CD4-positive, alpha-beta T cell treated with Interleukin-2 at 100 ng/mL for 4 hours (primary cell): ENCODE data around the gene ACD.

Source experiments
- DNase-seq: peaks from one replicate; pipeline ENCODE4 v3.0.0-alpha.2; 2020; ENCODE audit warnings: low spot score

Gene ACD

DNA sequence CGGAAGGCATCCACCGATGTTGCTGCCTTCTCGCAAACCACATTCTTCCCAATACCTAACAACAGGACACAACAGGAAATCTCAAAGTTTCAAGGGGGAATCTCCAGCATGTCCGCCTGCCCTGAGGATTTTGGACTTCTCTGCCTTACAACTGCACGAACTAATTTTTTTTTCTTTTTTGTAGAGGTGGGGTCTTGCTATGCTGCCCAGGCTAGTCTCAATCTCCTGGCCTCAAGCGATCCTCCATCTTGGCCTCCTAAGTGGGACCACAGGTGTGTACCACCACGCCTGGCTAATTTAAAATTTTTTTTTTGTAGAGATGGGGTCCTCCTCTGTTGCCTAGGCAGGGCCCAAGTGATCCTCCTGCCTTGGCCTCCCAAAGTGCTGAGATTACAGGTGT is 15.9 kb upstream of the ACD start:
- no peak for DNase-seq

DNA sequence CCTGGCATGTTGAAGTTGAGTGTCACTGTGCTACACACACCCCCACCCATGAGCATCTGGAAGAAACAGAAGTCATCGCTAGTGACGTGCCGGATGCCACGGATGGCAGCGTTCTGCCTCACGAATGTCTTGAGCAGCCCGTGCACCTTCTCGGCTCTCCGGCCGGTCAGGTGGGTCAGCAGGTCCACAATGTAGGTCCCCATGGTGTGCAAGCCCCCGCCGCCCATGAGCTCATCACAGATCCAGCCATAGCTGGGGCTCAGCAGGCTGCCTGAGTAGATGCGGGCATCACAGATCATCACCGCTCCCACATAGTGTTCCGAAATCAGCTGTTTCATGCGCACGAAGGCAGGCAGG is 15.5 kb upstream of the ACD start:
- DNase-seq, result no peak

DNA sequence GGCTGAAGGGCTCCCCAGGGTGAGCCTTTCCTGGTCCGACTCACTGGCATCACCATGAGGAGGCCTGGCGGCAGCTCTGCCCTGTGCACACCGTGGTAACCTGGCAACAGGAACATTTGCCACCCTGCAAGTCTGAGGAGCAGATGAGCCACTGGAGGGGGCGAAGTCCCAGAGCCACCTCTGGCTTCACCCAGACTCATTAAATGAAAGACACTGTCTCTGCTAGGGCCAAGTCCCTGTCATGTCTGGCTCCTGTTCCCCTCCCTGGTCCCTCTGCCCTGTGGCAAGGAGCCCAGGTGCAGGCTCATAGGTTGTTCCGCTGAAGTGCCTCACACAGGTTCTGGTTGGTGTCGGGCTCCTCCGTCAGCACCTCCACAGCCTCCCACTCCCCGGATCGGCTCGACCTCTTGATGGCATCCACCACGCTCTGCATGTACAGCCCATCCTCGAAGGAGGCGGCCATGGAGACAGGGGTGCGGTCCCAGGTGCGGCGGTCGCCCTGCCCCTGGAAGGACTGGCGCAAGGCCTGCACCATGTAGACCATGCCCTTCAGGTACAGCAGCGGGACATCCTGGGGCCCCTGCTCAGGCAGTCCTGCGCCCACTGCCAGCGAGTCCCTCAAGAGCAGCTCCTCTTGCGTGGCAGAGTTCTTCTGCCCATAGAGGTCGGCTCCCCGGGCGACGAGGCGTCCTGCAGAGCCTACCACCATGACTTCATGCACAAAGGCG is 15.0 kb upstream of the ACD start:
- DNase-seq, result no peak

DNA sequence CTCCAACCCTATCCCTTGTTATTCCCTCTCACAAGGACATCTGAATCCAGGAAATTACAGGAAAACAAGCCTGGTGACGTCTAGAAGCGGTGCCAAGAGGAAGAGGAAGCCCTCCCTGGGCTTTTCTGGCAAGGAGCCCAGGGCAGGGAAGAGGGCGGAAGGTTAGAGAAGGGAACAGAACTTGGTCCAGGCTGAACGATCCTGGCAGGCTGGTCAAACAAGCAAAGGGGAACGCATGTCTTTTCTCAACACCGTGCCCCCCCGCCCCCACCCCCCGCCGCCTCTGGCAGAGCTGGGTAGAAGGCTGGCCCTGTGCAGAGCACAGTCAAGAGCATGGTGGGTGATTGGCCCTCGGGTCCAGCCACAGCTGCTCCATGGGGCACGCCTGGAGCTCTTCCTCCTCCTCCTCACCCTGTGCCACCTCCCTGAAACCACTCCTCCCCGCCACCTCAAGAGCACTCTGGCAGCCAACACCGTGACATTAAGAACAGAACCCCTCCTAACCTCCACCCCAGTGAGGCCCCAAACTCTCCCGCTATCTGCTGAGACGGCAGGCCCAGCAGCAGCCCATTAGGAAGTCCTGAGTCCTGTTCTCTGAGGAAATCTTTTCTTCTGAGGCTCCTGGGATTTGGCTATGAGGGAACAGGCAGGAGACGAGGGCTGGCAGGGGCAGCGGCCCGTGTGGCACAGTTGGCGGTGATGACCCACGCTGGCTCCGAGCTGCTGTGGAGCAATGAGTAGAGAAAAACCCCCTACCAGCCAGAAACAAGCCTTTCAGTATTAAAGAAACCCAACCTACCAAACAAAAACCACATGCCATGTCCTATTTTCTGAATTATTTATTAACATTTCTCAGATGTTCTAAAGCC is 13.9 kb upstream of the ACD start:
- no peak for DNase-seq

DNA sequence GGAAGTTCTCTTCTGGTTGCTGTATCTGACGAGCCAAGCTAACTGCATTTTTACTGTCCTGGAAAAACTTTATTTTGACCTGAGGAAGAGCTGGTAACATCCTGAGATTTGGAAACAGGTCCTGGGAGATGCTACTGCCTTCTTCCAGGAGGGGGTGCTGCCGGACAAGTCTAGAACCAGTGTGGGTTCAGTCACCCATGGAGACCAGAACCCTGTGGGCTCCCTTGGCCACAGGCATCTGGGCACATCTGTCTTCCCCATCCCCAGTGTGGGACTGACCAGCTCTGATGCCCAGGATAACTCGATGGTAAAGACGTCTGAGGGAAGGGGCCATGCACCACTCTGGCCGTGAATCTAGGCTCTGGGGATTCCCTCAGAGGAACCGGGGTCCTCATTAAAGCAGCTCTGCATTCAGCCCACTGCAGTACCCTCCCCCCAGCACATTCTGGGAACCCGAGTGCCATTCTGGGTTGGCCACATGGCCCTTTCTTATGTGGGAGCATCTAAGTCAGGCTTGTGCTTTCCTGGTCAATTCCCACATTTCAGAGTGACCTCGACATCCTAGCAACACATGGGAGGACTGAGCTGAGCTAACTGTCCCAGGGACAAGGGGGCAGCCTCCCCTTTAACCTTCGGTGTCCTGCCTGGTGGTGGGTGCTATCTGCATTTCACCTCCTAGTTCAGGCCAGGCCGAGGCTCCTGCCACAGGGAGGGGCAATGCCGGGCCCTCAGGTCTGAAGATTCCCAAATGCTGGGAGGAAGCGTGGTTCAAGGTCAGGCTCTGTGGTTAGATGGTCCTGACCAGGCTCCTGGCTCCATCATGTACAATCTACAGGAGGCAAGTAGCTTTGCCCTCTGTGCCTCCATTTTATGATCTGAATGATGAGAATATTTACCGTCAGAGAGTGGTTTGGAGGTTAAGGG is 12.9 kb upstream of the ACD start:
- DNase-seq, result peak; percentile 52

DNA sequence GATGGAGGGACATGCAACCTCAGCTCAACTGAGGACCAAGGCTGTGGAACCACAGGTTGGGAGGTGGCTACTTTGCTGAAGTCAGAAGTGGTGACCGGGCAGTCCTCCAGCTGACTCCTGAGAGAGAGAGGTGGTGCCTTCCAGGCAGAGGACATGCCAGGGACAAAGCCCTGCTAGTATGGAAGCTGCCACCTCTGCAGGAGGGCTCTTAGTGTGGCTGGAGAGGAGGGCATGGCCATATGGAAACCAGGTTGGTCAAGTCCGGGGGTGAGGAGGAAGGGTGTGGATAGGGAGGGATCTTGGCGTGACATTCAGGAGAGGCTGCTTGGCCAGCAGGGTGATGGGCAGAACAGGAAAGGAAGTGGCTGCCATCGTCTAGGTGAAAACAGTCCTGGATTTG is 12.2 kb upstream of the ACD start:
- no peak for DNase-seq

DNA sequence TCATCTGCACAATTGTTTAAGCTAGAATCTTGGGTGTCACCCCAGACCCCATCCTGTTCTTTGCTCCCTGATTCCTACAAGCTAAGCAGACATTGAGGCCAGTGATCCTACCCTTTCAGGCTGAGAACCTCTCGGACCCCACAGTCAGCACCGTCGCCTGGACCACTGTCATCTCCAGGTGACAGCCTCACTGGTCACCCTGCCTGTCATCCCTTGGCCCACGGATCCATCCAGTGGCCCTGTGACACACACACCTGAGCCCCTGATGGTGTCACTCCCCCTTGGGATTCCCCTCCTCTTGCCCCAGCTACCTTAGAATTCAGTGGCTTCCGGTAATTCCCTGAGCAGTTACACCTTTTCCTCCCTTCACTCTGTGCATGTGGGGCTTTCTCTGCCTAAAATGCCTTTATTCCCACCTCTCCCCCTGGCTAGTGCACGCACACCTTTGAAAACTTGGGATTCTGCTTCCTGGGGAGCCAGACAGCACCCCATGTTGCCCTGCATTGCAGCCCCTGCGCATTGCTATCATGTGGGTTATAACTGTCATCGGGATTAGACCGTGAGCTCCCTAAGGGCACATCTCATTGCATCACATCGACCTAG is 9.5 kb upstream of the ACD start:
- DNase-seq, result no peak

DNA sequence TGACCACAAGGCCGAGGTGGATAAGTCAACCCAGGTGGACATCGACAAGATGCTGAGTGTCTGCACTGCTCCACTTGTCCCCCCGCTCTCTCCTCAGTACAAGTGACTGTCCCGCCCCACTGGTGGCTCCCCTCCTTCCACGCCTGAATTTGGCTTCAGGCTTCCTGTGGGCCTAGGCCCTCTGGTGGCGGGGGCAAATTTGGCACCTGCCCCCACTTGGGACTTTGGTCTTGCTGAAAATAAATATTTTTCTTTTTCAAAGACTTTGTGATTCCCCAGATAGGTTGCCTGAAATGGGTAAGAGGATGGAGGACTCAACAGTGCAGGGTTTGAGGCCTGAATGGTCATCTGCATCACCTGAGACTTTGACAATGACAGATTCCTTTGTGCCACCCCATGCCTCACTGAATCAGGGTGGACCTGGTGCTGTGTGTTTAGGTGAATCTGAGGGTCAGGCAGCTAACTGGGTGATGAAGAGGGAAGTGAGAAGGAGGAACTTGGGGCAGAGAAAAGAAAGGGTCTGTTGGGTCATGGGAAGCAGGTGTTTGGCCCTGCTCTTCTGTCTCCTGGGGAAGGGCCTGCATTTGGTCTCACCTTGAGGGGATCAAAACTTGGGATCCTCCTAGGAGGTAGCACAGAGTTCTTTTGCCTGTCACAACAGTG is 8.6 kb upstream of the ACD start:
- DNase-seq, result peak; percentile 12

DNA sequence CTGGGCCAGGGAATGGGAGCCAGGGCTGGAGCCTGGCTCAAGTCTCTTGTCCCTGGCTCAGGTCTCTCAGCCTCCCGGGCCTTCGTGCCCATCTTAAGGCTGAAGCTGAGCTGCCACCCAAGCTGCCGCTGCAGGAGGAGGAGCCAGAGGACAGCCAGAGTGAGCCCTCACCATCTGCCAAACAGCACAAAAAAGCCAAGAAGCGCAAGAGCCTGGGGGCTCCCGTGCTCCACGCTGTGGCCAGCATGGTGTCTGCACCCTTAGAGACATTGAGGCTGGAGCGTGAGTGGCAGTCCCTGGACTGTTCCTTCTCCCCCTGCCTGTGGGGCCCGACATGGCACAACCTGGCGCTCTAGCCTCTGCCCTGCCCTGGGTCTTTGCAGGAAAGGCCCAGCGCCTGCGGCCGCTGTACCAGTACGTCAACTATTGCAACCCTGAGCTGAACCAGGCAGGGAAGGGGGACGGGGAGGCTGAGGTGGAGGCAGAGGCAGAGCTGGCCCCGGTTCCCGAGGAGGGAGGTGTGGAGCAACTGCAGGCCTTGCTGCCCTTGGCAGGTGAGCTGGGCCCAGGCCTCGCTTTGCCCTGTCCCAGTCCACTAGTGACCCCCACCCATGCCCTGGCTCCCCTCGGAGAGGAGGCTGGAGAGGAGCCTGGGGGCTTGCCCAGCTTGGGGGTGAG is 7.9 kb upstream of the ACD start:
- peak; percentile 83 for DNase-seq

DNA sequence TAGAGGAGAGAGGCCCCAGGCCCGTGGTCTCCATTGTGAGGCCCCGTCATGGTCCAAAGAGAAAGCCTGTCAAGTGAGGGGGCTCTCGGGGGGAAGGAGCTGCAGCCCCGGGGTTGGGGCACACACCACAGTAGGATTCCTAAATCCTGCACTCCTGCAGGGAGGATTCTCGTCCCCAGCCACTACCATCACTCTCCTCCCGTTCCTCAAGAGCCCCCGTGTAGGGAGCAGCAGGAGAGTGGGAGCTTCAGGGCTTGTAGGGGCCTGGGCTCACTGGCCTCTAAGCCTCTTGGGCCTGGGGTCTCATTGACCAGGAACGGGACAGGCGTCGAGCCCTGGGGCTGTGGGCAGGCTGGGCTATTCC is 7.4 kb upstream of the ACD start:
- no peak for DNase-seq

DNA sequence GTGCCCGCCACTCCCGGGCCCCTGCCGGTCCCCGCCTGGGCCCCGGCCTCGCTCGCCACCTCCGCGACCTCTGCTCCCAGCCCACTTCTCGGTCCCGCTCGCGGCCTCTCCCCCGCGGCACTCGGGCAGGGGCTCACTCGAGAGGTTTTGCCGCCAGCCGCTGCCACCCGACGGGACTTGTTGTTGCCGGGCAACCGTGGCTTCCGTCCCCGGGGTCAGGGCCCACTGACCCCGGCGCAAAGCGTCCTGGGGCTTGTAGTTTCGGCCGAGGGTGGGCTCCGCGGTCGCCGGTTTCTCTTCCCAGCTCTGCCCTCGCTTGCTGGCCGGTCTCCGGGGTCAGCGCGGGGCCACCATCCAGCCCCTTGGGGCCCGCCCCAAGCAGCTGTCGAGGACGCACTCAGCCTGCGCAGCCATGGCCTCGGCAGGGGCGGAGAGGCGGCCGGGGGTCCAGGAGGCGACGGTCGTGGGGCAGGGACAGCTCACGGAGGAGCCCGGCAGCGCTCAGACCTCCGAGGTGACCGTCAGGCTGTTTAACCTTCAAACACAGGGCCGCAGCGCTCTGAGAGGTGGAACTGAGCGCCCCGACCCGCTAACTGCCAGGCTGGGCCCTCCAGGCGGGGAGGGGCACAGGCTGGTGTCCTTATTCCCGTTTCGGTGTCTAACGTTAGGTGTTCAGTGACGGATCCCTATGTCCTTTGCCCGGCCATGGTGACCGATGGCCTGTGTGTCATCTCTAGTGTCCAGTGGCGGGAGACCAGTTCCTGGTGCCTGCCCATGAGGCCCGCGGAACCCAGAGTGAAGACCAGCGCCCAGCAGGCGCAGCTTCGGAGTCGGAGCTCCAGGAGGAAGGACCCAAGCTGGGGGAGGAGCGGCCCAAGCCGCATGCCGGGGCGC is 6.7 kb upstream of the ACD start, which contains the start of the genes C16orf86 and ENKD1:
Gene C16orf86, plus strand, starts transcription at position 256 of the 894 bp plus-strand sequence. Its CDS starts 157 bp downstream, at position 413.
Gene ENKD1, minus strand, starts transcription at position 192 of the 894 bp plus-strand sequence. CDS start 308 bp downstream, outside the sequence.
- DNase-seq, result peak; percentile 82

DNA sequence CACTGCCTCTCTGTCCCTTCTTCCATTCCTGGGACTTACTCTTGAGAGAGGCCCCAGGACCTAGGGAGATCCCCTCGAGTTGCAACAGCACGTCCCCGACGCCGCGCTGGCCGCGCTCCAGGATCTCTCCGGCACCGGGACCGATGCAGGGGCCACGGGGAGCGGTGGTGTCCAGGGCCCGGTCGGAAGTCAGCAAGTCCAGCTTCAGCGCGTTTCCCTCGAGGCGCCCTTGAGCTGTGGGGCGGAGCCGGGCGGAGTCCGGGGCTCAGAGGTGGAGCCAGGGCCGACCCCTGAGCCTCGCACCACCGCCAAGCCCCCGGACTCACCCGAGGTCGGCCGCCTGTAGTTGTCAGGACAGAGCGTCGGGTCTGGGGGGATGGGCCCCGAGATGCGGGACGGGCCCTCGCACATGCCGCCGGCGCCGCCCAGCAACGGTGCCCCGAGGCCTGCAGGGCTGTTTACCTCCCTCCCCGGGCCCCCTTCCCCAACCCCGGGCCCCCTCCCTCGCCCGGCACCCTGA is 6.0 kb upstream of the ACD start:
- no peak for DNase-seq

DNA sequence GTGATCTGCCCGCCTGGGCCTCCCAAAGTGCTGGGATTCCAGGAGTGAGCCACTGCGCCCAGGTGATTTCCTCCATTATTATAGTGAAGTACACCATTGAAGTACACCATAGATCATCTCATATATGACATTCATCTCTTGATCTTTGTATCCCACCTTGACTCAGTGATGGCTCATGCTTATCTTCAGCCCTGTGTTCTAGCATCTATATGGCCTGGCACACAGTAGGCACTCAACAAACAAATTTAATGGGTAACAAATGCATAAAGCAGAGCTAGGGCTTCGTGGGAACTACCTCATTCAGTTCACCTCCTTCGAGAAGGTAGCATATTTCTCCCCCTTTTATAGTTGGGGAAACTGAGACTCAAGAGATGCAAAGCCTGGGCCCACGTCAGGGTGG is 5.5 kb upstream of the ACD start:
- no peak for DNase-seq

DNA sequence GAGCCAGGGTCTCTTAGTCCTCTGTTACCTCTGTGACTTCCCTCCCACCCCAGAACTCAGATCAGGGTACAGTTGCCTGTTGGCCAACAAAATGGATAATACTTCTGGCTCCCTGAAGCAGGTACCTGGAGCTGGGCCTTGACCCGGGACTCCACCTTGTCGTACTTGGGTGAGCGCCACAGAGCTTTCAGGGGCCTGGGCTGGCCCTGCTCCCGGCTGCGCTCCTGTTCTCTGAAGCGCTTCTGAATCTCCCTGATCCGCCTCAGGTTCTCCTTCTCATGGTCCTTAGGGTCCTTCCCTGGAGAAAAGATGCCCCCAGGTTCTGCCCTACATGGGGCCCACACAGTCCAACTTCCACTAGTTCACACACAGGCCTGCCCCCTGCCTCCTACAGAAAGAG is 4.8 kb upstream of the ACD start:
- no peak for DNase-seq

DNA sequence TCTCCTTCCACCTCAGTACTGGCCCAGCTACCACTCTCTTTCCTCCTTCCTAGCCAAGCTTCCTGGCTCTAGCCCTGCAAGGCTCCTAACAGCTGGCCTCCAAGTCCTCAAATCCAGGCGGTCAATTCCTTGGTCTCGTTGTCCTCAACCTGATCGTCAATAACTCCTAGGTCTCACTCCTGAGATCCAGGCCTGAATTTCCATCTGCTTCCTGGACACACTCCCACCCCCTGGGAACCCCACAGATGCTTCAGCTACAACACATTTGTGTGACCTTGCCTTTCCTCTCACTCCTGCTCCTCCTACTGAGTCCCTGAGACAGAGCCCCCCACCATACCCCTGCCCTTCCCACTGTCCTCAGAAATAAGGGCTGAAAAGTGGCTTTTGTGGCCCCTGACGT is 4.2 kb upstream of the ACD start:
- no peak for DNase-seq

DNA sequence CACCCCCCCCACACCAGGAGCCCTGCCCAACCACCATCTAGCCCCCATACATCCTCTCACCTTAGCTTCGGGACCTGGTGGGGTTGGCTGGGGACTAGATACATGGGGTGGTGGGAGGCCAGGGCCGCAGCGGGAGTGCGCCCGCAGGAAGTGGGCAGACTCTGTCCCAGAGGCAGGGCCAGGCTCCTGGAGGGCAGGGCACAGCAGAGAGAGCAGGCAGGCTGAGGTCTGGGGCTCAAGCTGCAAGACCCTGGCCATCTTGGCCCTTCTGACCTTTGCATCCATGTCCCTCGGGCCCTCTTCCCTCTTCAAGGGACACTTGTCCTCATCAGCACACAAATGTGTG is 3.8 kb upstream of the ACD start:
- no peak for DNase-seq

DNA sequence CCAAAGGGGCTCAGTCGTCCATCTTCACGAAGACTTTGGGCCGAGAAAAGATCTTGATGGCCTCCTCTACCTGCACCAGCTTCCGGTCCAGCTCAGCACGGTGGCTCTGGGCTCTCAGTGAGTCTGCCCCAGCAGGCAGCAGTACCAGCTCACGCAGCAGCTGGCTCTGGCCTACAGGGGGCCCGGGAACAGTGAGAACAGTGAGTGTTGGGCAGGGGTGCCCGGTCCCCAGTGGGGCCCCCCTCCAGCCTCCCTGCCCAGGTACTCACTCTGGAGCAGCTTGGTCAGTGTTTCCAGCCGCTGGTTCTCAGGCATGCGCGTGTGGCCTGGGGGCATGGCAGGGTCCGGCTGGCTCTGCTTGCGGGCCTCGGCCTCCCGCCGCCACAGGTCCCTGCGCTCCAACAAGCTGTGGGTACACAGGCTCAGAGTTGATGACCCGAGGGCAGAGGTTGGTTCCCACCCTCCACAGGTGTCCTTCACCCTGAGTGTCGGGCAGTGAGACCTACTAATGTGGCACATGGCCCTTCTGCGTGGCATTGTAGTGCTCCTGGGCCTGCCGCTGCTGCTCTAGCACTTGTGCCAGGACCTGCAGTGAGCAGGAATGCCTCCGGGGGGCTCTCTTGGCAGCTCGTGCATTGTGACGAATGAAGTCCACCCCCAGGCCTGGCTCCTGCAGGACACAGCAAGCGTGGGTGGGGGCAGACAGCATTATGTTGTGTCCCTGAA is 3.3 kb upstream of the ACD start:
- DNase-seq, result no peak

DNA sequence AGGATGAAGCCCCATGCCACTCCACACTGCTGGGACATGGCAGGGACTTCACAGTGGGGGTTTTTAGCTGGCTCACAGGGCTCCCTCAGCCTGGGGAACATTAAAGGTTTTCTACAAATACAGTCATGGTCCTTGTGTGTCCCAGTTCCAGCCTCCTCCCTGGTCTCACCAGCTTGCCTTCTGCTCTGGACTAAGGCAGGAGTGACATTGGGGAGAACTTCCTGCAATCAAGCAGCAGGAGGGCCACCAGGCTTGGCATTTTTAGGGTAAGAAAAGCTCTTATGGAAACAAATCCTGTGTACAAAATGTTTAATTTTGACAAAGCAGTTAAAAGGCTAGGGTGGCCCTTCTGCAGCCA is 2.6 kb upstream of the ACD start:
- DNase-seq, result no peak
